HCT116 (cell line): Measurements from ENCODE around the gene ASXL2. TPM values are rescaled to one million over a fixed set of nuclear protein-coding genes. Genes with fewer than 3 reads are reported as not detected.

ENCODE experiments used
- ATAC-seq: fragments of 200-7000 bp; cut with Tn5 transposase; 2 replicates; pipeline ENCODE4 v1.9.1; 2020; ENCODE audit warnings: mild to moderate bottlenecking, moderate library complexity
- BruUV-seq: library from RNA; stranded (reverse); fragments of 400-500 nt; replicated peaks from 2 replicates; lab custom pipeline; 2021; lab: Mats Ljungman, UMichigan
- CTCF ChIA-PET: fragments of 300-600 bp; sonication (Branson Sonifier 250); formaldehyde crosslinking; loops from one replicate; lab custom pipeline; 2021; ENCODE audit warnings: antibody characterized with exemption; lab: Charles Lee
- POLR2A ChIA-PET: fragments of 300-600, 350-600 bp; sonication (Branson Sonifier 250); formaldehyde crosslinking; loops from one replicate; lab custom pipeline; 2021; ENCODE audit warnings: antibody characterized with exemption; lab: Charles Lee
- RAD21 ChIA-PET, 2 experiments: fragments of 300-600 bp; sonication (Branson Sonifier 250); formaldehyde crosslinking; loops; one replicate each; lab custom pipeline; 2023; ENCODE audit warnings: low total read pairs in 2 of 2; ENCODE audit not compliant: uncharacterized antibody in 2 of 2, unreplicated experiment in 2 of 2, low non-redundant PET in 1 of 2; lab: Charles Lee
- DNase-seq: peaks from one replicate; pipeline ENCODE4 v3.0.0-alpha.2; 2010; ENCODE audit warnings: low read depth, low spot score
- H2AFZ ChIP-seq: fragments of 200-600 bp; shearing (Covaris generic), sonication (generic); 2 replicates; pipeline ENCODE4 v1.6.1; 2017; ENCODE audit warnings: low read depth, mixed run types, mixed read lengths, antibody characterized with exemption, low read length; ENCODE audit not compliant: poor library complexity, severe bottlenecking
- H3K27ac ChIP-seq: 2 replicates; pipeline ENCODE4 v1.5.1; 2012; ENCODE audit warnings: low read depth, low read length
- H3K27me3 ChIP-seq: fragments of 200-600 bp; sonication (generic); 2 replicates; pipeline ENCODE4 v1.6.1; 2016; ENCODE audit warnings: mixed run types, low read length, mixed read lengths; ENCODE audit not compliant: insufficient read depth
- H3K36me3 ChIP-seq, 2 experiments: fragments of 200-500 bp in 1 of 2; fragments of 200-600 bp in 1 of 2; sonication (Bioruptor generic) in 1 of 2; sonication (generic) in 1 of 2; 2 replicates each; pipeline versions ENCODE4 v1.5.1 to v1.6.1; 2014 to 2016; ENCODE audit warnings: low read length in 2 of 2, inconsistent platforms in 1 of 2, mixed read lengths in 1 of 2, mixed run types in 1 of 2; ENCODE audit not compliant: insufficient read depth in 2 of 2, control insufficient read depth in 1 of 2
- H3K4me1 ChIP-seq, 2 experiments: fragments of 200-600 bp in 1 of 2; sonication (generic) in 1 of 2; 2 replicates each; pipeline versions ENCODE4 v1.5.1 to v1.6.1; 2012 to 2017; ENCODE audit warnings: low read length in 2 of 2, inconsistent platforms in 1 of 2, mild to moderate bottlenecking in 1 of 2, mixed read lengths in 1 of 2, mixed run types in 1 of 2, moderate library complexity in 1 of 2; ENCODE audit not compliant: insufficient read depth in 2 of 2, control insufficient read depth in 1 of 2
- H3K4me2 ChIP-seq: fragments of 200-600 bp; sonication (generic); 2 replicates; pipeline ENCODE4 v1.6.1; 2017; ENCODE audit warnings: mixed run types, low read length, mixed read lengths
- H3K4me3 ChIP-seq, 2 experiments: fragments of 200-600 bp in 1 of 2; sonication (generic) in 1 of 2; replicated peaks in 1 of 2; 2 replicates each; pipeline ENCODE4 v1.5.1; 2011 to 2016; ENCODE audit warnings: low read length in 2 of 2, control low read depth in 1 of 2, low read depth in 1 of 2, mild to moderate bottlenecking in 1 of 2, mixed read lengths in 1 of 2, mixed run types in 1 of 2
- H3K79me2 ChIP-seq: fragments of 200-600 bp; sonication (generic); 2 replicates; pipeline ENCODE4 v1.6.1; 2017; ENCODE audit warnings: mild to moderate bottlenecking, mixed run types, low read length, moderate library complexity, mixed read lengths; ENCODE audit not compliant: insufficient read depth
- H3K9ac ChIP-seq: fragments of 200-600 bp; sonication (generic); 2 replicates; pipeline ENCODE4 v1.6.1; 2016; ENCODE audit warnings: low read length, mixed read lengths
- H3K9me2 ChIP-seq: fragments of 200-600 bp; sonication (generic), shearing (Covaris generic); 2 replicates; pipeline ENCODE4 v1.6.1; 2017; ENCODE audit warnings: mixed run types, mild to moderate bottlenecking, moderate library complexity; ENCODE audit not compliant: insufficient read depth
- H3K9me3 ChIP-seq, 2 experiments: fragments of 200-500 bp in 1 of 2; fragments of 200-600 bp in 1 of 2; sonication (Bioruptor generic) in 1 of 2; sonication (generic) in 1 of 2; 2 replicates each; pipeline ENCODE4 v1.6.1; 2014 to 2017; ENCODE audit warnings: low read length in 2 of 2, mixed read lengths in 2 of 2, inconsistent platforms in 1 of 2, low read depth in 1 of 2, mild to moderate bottlenecking in 1 of 2, mixed run types in 1 of 2, moderate library complexity in 1 of 2; ENCODE audit not compliant: control insufficient read depth in 1 of 2, insufficient read depth in 1 of 2
- H4K20me1 ChIP-seq: fragments of 200-600 bp; sonication (generic), shearing (Covaris generic); 2 replicates; pipeline ENCODE4 v1.6.1; 2017; ENCODE audit warnings: mixed run types, mild to moderate bottlenecking, moderate library complexity; ENCODE audit not compliant: insufficient read depth
- EGR1 ChIP-seq: IDR thresholded peaks from 2 replicates; pipeline ENCODE4 v1.6.1; 2012; ENCODE audit warnings: low read depth
- ELF1 ChIP-seq: IDR thresholded peaks from 2 replicates; pipeline ENCODE4 v1.6.1; 2012; ENCODE audit warnings: low read depth, borderline replicate concordance
- EZH2phosphoT487 ChIP-seq: fragments of 200-600 bp; IDR thresholded peaks from 2 replicates; pipeline ENCODE4 v1.6.1; 2018; ENCODE audit warnings: antibody characterized with exemption, borderline replicate concordance
- JUND ChIP-seq: IDR thresholded peaks from 2 replicates; pipeline ENCODE4 v1.6.1; 2012
- POLR2A ChIP-seq: IDR thresholded peaks from 2 replicates; pipeline ENCODE4 v1.7.0; 2011; ENCODE audit warnings: borderline replicate concordance; ENCODE audit not compliant: insufficient read depth, insufficient read length; ENCODE audit errors: extremely low read depth
- POLR2AphosphoS5 ChIP-seq: IDR thresholded peaks from 2 replicates; pipeline ENCODE4 v1.6.1; 2011; ENCODE audit warnings: mild to moderate bottlenecking, low read depth, low read length, moderate library complexity
- SRF ChIP-seq: IDR thresholded peaks from 2 replicates; pipeline ENCODE4 v1.6.1; 2012; ENCODE audit warnings: low read depth
- ZBTB33 ChIP-seq: IDR thresholded peaks from 2 replicates; pipeline ENCODE4 v1.6.1; 2011; ENCODE audit warnings: mild to moderate bottlenecking, low read length, moderate library complexity; ENCODE audit not compliant: insufficient replicate concordance; ENCODE audit errors: extremely low read depth
- ZNF274 ChIP-seq: fragments of 200-500 bp; sonication (Bioruptor generic); IDR thresholded peaks from 2 replicates; pipeline ENCODE4 v1.6.1; 2014; ENCODE audit warnings: mild to moderate bottlenecking, low read depth, low read length, inconsistent platforms
- intact Hi-C: fragments of 100-400 bp; cut with micrococcal nuclease; formaldehyde crosslinking; loops from 2 replicates; pipeline ENCODE4 v1.10.0; 2022
- total RNA-seq: library from RNA; stranded (reverse); gene quantifications from one replicate; pipeline ENCODE4 v1.2.1, GENCODE V29; 2021; ENCODE audit not compliant: unreplicated experiment

ASXL2 gene
- total RNA-seq, 1 experiment from 2014 or later = 29.2 TPM

GRCh38 chr2:25824718-25825117 is 53.6 kb downstream of the ASXL2 start:
- no peak overlapping the region for H3K27ac ChIP-seq
- DNase-seq = no peak
- RAD21 ChIA-PET = no interaction called here
- no peak overlapping the region for H3K4me3 ChIP-seq
- CTCF ChIA-PET = no interaction called here
- no peak for TF ChIP-seq POLR2AphosphoS5
- H3K4me1 ChIP-seq = no peaks in the 10 kb centered on the region
- H3K9ac ChIP-seq = no peak overlapping the region
- H2AFZ ChIP-seq = no peak overlapping the region
- no peaks in the 10 kb centered on the region for H4K20me1 ChIP-seq
- POLR2A ChIA-PET = interaction anchor here (0.7 kb wide), 1 partner anchor 54 kb away, joined by 3 read pairs; the partner anchor contains the start of gene ASXL2
- intact Hi-C loops = no loop called here
- H3K9me3 ChIP-seq = no peaks in the 10 kb centered on the region
- no TSS peak for BruUV-seq
- H3K9me2 ChIP-seq = no peaks in the 10 kb centered on the region
- peaks cover 4% of the 10 kb centered on the region for H3K79me2 ChIP-seq
- H3K4me2 ChIP-seq = no peak overlapping the region
- ATAC-seq = no peak
- no peaks in the 10 kb centered on the region for H3K36me3 ChIP-seq
- H3K27me3 ChIP-seq = no peaks in the 10 kb centered on the region

GRCh38 chr2:25824216-25824615 is 54.1 kb downstream of the ASXL2 start:
- intact Hi-C loops = no loop called here
- DNase-seq = no peak
- no peak overlapping the region for H3K27ac ChIP-seq
- no peaks in the 10 kb centered on the region for H3K9me3 ChIP-seq
- H3K36me3 ChIP-seq = no peaks in the 10 kb centered on the region
- H4K20me1 ChIP-seq = peaks cover 2% of the 10 kb centered on the region; the same call in 1 of the 2 replicates
- H3K4me3 ChIP-seq = no peak overlapping the region
- ChIA-PET POLR2A (interaction anchor here (0.7 kb wide), 1 partner anchor 54 kb away, joined by 3 read pairs; the partner anchor contains the start of gene ASXL2), CTCF (no interaction called here), RAD21 (no interaction called here)
- no peaks in the 10 kb centered on the region for H3K4me1 ChIP-seq
- H3K27me3 ChIP-seq = no peaks in the 10 kb centered on the region
- BruUV-seq = no TSS peak
- H3K9ac ChIP-seq = no peak overlapping the region
- no peak for ATAC-seq
- H2AFZ ChIP-seq = no peak overlapping the region
- no peak overlapping the region for H3K4me2 ChIP-seq
- H3K9me2 ChIP-seq = no peaks in the 10 kb centered on the region
- no peak for TF ChIP-seq EGR1
- no peak for TF ChIP-seq ZBTB33
- TF ChIP-seq ZNF274 = no peak
- TF ChIP-seq EZH2phosphoT487 = no peak
- no peak for TF ChIP-seq POLR2AphosphoS5
- no peak for TF ChIP-seq JUND
- TF ChIP-seq SRF = no peak
- no peak for TF ChIP-seq ELF1
- TF ChIP-seq POLR2A = no peak
- TF ChIP-seq, all 23 proteins: peak for 0
- no peaks in the 10 kb centered on the region for H3K79me2 ChIP-seq
